ENCODE results near the gene SNU13.

SNU13 gene

DNA sequence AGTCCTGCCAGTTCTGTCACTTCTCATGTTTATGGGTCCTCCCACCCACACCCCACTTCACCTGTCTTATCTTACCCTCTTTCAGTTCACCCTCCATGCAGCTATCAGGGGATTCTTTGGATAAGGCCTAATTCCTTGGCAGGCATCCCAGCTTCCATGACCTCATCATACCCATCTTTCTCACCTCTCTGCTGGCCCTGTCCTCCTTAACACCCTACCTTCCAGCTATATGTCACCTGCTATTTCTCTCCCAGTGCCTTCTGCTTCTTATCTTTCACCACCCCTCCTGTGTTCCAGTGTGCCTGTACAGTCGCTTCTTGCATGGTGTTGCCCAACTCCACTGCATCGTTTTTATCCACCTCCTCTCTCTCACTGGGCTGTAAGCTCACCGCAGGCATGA lies 28.3 kb downstream of the SNU13 start:
- CTCF ChIA-PET = interaction anchor here (1.0 to 1.8 kb wide), 2 partner anchors 11 to 37 kb away, joined by 3 to 6 read pairs; no protein-coding TSS in a partner anchor
- POLR2A ChIA-PET = interaction anchor here (1.0 to 1.4 kb wide), 3 partner anchors 9 to 39 kb away, joined by 3 to 5 read pairs (median 3); partner anchors contain the start of gene XRCC6
- H3K36me3 ChIP-seq (ENCODE audit: control insufficient read depth in 2 of 2, insufficient read depth in 1 of 2, low read length in 2 of 2) = peaks cover 71 to 99% of the 10 kb centered on the region in 2 experiments
- no peak for TF ChIP-seq GFI1B (tag by site-specific recombination; IDR thresholded peaks at IDR 0.05)
- no peak for TF ChIP-seq YY1 (tag by site-specific recombination; IDR thresholded peaks at IDR 0.05)
- TF ChIP-seq ZNF341 (tag by site-specific recombination; IDR thresholded peaks at IDR 0.05; ENCODE audit: low read depth) = no peak
- no peak for TF ChIP-seq ZNF324 (tag by site-specific recombination; IDR thresholded peaks at IDR 0.05)
- peak; percentile 52; the same call in 1 of the 2 replicates for TF ChIP-seq ZXDB (tag by site-specific recombination; IDR thresholded peaks at IDR 0.05)
- peak; percentile 70 for TF ChIP-seq KLF8 (tag by site-specific recombination; IDR thresholded peaks at IDR 0.05)
- no peak for TF ChIP-seq ZFP41 (tag by site-specific recombination; IDR thresholded peaks at IDR 0.05; ENCODE audit: borderline replicate concordance)
- no peak for TF ChIP-seq ZNF335 (tag by site-specific recombination; conservative IDR thresholded peaks at IDR 0.05)
- no peak for TF ChIP-seq ZNF311 (tag by site-specific recombination; IDR thresholded peaks at IDR 0.05; ENCODE audit: borderline replicate concordance)
- peak; percentile 20; the same call in 1 of the 2 replicates for TF ChIP-seq ZNF558 (tag by site-specific recombination; IDR thresholded peaks at IDR 0.05)
- no peak for TF ChIP-seq SP2 (tag by site-specific recombination; IDR thresholded peaks at IDR 0.05)
- TF ChIP-seq, protein P1, sequence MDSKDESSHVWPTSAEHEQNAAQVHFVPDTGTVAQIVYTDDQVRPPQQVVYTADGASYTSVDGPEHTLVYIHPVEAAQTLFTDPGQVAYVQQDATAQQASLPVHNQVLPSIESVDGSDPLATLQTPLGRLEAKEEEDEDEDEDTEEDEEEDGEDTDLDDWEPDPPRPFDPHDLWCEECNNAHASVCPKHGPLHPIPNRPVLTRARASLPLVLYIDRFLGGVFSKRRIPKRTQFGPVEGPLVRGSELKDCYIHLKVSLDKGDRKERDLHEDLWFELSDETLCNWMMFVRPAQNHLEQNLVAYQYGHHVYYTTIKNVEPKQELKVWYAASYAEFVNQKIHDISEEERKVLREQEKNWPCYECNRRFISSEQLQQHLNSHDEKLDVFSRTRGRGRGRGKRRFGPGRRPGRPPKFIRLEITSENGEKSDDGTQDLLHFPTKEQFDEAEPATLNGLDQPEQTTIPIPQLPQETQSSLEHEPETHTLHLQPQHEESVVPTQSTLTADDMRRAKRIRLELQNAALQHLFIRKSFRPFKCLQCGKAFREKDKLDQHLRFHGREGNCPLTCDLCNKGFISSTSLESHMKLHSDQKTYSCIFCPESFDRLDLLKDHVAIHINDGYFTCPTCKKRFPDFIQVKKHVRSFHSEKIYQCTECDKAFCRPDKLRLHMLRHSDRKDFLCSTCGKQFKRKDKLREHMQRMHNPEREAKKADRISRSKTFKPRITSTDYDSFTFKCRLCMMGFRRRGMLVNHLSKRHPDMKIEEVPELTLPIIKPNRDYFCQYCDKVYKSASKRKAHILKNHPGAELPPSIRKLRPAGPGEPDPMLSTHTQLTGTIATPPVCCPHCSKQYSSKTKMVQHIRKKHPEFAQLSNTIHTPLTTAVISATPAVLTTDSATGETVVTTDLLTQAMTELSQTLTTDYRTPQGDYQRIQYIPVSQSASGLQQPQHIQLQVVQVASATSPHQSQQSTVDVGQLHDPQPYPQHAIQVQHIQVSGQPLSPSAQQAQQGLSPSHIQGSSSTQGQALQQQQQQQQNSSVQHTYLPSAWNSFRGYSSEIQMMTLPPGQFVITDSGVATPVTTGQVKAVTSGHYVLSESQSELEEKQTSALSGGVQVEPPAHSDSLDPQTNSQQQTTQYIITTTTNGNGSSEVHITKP (tag by site-specific recombination; IDR thresholded peaks at IDR 0.05) = peak; percentile 53
- peak; percentile 75 for TF ChIP-seq ZNF366 (tag by site-specific recombination; conservative IDR thresholded peaks at IDR 0.05)
- no peak for TF ChIP-seq ZNF555 (tag by site-specific recombination; conservative IDR thresholded peaks at IDR 0.05)
- no peak for TF ChIP-seq IKZF3 (tag by site-specific recombination; IDR thresholded peaks at IDR 0.05)
- no peak for TF ChIP-seq ZNF404 (tag by site-specific recombination; IDR thresholded peaks at IDR 0.05)
- TF ChIP-seq, protein P2, sequence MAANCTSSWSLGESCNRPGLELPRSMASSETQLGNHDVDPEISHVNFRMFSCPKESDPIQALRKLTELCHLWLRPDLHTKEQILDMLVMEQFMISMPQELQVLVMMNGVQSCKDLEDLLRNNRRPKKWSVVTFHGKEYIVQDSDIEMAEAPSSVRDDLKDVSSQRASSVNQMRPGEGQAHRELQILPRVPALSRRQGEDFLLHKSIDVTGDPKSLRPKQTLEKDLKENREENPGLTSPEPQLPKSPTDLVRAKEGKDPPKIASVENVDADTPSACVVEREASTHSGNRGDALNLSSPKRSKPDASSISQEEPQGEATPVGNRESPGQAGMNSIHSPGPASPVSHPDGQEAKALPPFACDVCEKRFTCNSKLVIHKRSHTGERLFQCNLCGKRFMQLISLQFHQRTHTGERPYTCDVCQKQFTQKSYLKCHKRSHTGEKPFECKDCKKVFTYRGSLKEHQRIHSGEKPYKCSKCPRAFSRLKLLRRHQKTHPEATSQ (tag by site-specific recombination; IDR thresholded peaks at IDR 0.05) = no peak
- peak; percentile 54; the same call in 1 of the 2 replicates for TF ChIP-seq ZEB2 (tag by site-specific recombination; IDR thresholded peaks at IDR 0.05)
- TF ChIP-seq ZBTB21 (tag by site-specific recombination; IDR thresholded peaks at IDR 0.05) = peak; percentile 47; the same call in 1 of the 2 replicates
- no peak for TF ChIP-seq ZFP3 (tag by site-specific recombination; IDR thresholded peaks at IDR 0.05; ENCODE audit: low read depth)
- peak; percentile 71 for TF ChIP-seq KLF1 (tag by site-specific recombination; IDR thresholded peaks at IDR 0.05)
- TF ChIP-seq KLF7 (tag by site-specific recombination; IDR thresholded peaks at IDR 0.05; ENCODE audit: borderline replicate concordance) = no peak
- TF ChIP-seq ZFP69B (tag by site-specific recombination; IDR thresholded peaks at IDR 0.05) = no peak
- TF ChIP-seq, protein P3, sequence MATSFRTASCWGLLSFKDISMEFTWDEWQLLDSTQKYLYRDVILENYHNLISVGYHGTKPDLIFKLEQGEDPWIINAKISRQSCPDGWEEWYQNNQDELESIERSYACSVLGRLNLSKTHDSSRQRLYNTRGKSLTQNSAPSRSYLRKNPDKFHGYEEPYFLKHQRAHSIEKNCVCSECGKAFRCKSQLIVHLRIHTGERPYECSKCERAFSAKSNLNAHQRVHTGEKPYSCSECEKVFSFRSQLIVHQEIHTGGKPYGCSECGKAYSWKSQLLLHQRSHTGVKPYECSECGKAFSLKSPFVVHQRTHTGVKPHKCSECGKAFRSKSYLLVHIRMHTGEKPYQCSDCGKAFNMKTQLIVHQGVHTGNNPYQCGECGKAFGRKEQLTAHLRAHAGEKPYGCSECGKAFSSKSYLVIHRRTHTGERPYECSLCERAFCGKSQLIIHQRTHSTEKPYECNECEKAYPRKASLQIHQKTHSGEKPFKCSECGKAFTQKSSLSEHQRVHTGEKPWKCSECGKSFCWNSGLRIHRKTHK (tag by site-specific recombination; IDR thresholded peaks at IDR 0.05) = no peak
- TF ChIP-seq, protein P4, sequence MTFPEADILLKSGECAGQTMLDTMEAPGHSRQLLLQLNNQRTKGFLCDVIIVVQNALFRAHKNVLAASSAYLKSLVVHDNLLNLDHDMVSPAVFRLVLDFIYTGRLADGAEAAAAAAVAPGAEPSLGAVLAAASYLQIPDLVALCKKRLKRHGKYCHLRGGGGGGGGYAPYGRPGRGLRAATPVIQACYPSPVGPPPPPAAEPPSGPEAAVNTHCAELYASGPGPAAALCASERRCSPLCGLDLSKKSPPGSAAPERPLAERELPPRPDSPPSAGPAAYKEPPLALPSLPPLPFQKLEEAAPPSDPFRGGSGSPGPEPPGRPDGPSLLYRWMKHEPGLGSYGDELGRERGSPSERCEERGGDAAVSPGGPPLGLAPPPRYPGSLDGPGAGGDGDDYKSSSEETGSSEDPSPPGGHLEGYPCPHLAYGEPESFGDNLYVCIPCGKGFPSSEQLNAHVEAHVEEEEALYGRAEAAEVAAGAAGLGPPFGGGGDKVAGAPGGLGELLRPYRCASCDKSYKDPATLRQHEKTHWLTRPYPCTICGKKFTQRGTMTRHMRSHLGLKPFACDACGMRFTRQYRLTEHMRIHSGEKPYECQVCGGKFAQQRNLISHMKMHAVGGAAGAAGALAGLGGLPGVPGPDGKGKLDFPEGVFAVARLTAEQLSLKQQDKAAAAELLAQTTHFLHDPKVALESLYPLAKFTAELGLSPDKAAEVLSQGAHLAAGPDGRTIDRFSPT (tag by site-specific recombination; IDR thresholded peaks at IDR 0.05) = peak; percentile 64
- TF ChIP-seq ZNF140 (tag by site-specific recombination; IDR thresholded peaks at IDR 0.05) = no peak
- TF ChIP-seq ZNF530 (tag by site-specific recombination; IDR thresholded peaks at IDR 0.05; ENCODE audit: low read depth) = no peak
- TF ChIP-seq ZNF623 (tag by site-specific recombination; IDR thresholded peaks at IDR 0.05) = no peak
- TF ChIP-seq ZNF585B (tag by site-specific recombination; IDR thresholded peaks at IDR 0.05) = no peak
- TF ChIP-seq, protein P5, sequence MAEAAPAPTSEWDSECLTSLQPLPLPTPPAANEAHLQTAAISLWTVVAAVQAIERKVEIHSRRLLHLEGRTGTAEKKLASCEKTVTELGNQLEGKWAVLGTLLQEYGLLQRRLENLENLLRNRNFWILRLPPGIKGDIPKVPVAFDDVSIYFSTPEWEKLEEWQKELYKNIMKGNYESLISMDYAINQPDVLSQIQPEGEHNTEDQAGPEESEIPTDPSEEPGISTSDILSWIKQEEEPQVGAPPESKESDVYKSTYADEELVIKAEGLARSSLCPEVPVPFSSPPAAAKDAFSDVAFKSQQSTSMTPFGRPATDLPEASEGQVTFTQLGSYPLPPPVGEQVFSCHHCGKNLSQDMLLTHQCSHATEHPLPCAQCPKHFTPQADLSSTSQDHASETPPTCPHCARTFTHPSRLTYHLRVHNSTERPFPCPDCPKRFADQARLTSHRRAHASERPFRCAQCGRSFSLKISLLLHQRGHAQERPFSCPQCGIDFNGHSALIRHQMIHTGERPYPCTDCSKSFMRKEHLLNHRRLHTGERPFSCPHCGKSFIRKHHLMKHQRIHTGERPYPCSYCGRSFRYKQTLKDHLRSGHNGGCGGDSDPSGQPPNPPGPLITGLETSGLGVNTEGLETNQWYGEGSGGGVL (tag by site-specific recombination; IDR thresholded peaks at IDR 0.05) = peak; percentile 81

More for the DNA sequence above, 28.3 kb downstream of the SNU13 start:
- H3K9me3 ChIP-seq (ENCODE audit: control insufficient read depth, insufficient read depth, low read depth, low read length) = no peaks in the 10 kb centered on the region
- no peak overlapping the region for H3K4me3 ChIP-seq (ENCODE audit: low read depth, low read length)
- no peaks in the 10 kb centered on the region for H3K4me1 ChIP-seq (ENCODE audit: control insufficient read depth, insufficient read depth, low read length)
- H3K27ac ChIP-seq (ENCODE audit: extremely low read depth, low read depth, low read length) = no peak overlapping the region
